Coronary artery (tissue), 2 donors: ENCODE results near the gene TUFM.

Source experiments
- DNase-seq: peaks from one replicate; pipeline ENCODE4 v3.0.0-alpha.2; 2017; ENCODE audit warnings: low spot score
- H3K27ac ChIP-seq, 2 donors: fragments of 200-600 bp; sonication (generic); one replicate each; pipeline ENCODE4 v1.5.1; 2016 to 2019
- H3K4me3 ChIP-seq: fragments of 200-600 bp; sonication (generic); 2 replicates; pipeline ENCODE4 v1.5.1; 2016; ENCODE audit warnings: mild to moderate bottlenecking, moderate library complexity
- CTCF ChIP-seq: fragments of 200-600 bp; sonication (generic); IDR thresholded peaks from one replicate; pipeline ENCODE4 v1.5.1; 2019; ENCODE audit warnings: antibody characterized with exemption

The TUFM gene

GRCh38 chr16:28844226-28844885, 1.8 kb downstream of the TUFM start:
- no peak for DNase-seq
- no peak overlapping the region for H3K4me3 ChIP-seq

GRCh38 chr16:28843766-28844165, 2.4 kb downstream of the TUFM start:
- H3K27ac ChIP-seq, result no peak overlapping the region
- no peak for TF ChIP-seq CTCF
- H3K4me3 ChIP-seq, result no peak overlapping the region
- DNase-seq, result no peak

More at GRCh38 chr16:28844226-28844885, 1.8 kb downstream of the TUFM start:
- no peak for TF ChIP-seq CTCF
- H3K27ac ChIP-seq, result no peak overlapping the region

- Histone ChIP-seq H3K4me3 (no peak overlapping the region), H3K27ac (no peak overlapping the region)
- DNase-seq, result no peak
- TF ChIP-seq CTCF, result no peak
These were observed 3.5 kb downstream of the TUFM start for GRCh38 chr16:28842696-28843095.

- H3K27ac ChIP-seq, result no peak overlapping the region
- no peak for DNase-seq
- no peak for TF ChIP-seq CTCF
- H3K4me3 ChIP-seq, result no peak overlapping the region
These were observed 6.2 kb downstream of the TUFM start for GRCh38 chr16:28839899-28840298.

- no peak for DNase-seq
- no peak overlapping the region for H3K4me3 ChIP-seq
- H3K27ac ChIP-seq, result no peak overlapping the region
- no peak for TF ChIP-seq CTCF
These were observed 7.0 kb downstream of the TUFM start for GRCh38 chr16:28839004-28839639.

GRCh38 chr16:28838558-28838918, 7.6 kb downstream of the TUFM start:
- DNase-seq, result no peak
- Histone ChIP-seq H3K27ac (no peak overlapping the region), H3K4me3 (no peak overlapping the region)
- TF ChIP-seq CTCF, result no peak
